ENCODE results near the gene SEPTIN14.
"Not testable (repeated sequence)": the region's sequence is repeated elsewhere in the genome, so short reads cannot be mapped to it uniquely, and the experiment has no call there.

Gene SEPTIN14

GRCh38 chr7:55744706-55745105 lies 117.8 kb downstream of the SEPTIN14 start:
- H3K27ac ChIP-seq (ENCODE audit: insufficient read depth, low read length, poor library complexity, severe bottlenecking); H3K9me3 ChIP-seq (ENCODE audit: control insufficient read depth, low read length); H3K4me3 ChIP-seq (ENCODE audit: insufficient read depth, low read depth, low read length, poor library complexity, severe bottlenecking); H3K4me1 ChIP-seq (ENCODE audit: control insufficient read depth, insufficient read depth, low read length, poor library complexity, severe bottlenecking); H3K27me3 ChIP-seq (replicated peaks; ENCODE audit: control insufficient read depth, insufficient read depth, low read length, poor library complexity, severe bottlenecking); DNase-seq; H3K36me3 ChIP-seq (ENCODE audit: control insufficient read depth, insufficient read depth, low read length): not testable (repeated sequence)
